Hematopoietic multipotent progenitor cell (in vitro differentiated cells): ENCODE results near the gene EHBP1. TPM values are rescaled to one million over a fixed set of nuclear protein-coding genes. Genes with fewer than 3 reads are reported as not detected.

Experiments used
- DNase-seq, 3 donors: peaks; one replicate each; pipeline ENCODE4 v3.0.0-alpha.2; 2011 to 2015; ENCODE audit warnings: low read depth in 2 of 3, low spot score in 2 of 3
- total RNA-seq: library from RNA; depleted of rRNA; stranded (reverse); fragments of >200 nt; gene quantifications from one replicate; pipeline ENCODE4 v1.2.3, GENCODE V29; 2012

EHBP1 gene
- total RNA-seq, 1 donor, result 14.5 TPM

- no peak for DNase-seq
These were observed 166.0 kb downstream of the EHBP1 start for GRCh38 chr2:62871506-62871905.

DNA sequence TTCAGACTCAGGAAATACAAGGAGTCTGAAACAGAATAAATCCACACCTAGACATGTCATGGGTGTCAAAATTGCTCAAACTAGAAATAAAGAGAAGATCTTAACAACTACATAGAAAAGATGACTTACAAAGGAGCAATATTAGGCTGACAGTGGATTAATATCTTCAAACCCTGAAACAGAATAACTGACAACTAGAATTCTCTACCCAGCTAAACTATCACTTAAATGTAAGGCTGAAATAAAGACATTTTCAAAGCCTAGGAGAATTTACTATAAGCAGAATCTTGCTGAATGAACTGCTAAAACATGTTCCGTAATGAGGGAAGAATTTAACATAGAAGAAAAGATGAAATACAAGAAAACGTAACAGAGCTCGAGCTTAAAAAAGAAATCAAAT, 168.1 kb downstream of the EHBP1 start:
- no peak for DNase-seq

GRCh38 chr2:62874881-62875383, 169.4 kb downstream of the EHBP1 start:
- DNase-seq, result no peak

DNA sequence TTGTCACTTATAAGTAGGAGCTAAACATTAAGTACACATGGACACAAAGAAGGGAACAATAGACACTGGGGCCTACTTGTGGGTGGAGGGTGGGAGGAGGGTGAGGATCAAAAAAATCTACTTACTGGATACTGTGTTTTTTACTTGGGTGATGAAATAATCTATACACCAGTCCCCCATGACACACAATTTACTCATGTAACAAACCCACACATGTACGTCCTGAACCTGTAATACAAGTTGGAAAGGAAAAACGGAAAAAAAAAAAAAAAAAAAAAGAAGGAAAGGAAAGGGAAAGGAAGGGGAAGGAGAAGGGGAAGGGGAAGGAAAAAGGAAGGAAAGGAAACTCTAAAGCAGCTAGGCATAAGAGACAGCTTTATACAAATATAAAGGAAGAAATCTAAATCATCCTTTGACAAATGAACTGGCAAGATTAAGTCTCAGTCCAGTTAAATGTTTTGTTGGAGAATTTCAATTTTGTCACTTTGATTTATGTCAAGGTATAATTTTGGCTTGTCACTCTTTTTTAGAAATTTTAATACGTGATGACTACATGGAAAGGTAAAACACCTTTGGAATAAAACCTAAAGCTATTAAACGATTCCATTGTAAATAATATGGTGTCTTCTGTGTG, 175.8 kb downstream of the EHBP1 start:
- no peak for DNase-seq

DNA sequence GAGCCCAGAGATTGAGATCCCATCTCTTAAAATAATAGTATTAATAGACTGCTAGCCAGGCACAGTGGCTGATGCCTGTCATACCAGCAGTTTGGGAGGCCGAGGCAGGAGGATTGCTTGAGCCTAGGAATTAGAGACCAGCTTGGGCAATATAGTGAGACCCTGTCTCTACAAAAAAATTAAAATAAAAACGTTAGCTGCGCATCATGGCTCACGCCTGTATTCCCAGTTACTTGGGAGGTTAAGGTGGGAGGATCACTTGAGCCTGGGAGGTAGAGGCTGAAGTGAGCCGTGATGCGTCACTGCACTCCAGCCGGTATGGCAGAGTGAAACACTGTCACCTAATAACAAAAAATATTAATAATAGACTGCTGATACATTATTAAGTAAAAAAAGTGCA, 178.1 kb downstream of the EHBP1 start:
- no peak for DNase-seq

DNA sequence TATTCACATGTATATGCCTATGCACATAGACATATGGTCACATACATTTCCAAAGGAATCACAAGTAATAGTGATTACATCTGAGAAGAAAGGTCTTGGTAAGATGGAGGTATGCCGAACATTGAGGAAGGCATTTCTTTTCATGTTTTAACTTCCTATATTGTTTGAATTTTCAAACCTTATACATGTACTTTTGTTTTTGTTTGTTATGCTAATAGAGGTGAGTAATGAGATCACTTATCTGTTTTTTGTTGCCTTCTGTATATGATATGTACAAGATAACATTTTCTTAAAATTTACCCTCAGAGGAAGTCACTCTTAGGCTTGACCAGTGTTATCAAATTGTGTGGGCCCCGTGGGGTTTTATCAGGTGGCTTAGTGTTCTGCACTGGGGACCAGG, 178.6 kb downstream of the EHBP1 start:
- no peak for DNase-seq

DNA sequence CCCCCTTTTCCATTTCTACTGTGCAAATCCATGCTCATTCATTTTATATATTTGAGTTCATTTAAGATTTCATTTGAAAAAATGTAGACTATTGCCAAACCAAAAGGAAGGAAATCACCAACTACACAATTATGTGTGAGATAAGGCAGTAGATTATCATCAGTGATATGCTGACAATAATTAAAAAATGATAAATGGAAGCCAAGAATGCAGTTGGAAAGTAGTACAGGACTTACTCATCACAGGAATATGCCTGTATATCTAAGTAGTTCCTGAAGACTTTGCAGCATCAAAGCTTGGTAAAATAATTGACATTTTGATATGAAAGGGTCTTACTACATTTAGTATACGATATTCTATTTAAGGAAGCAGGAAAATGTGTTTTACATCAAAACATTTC, 179.0 kb downstream of the EHBP1 start:
- no peak for DNase-seq

- no peak for DNase-seq
These were observed 189.6 kb downstream of the EHBP1 start for GRCh38 chr2:62894966-62895631.

- no peak for DNase-seq
These were observed 190.1 kb downstream of the EHBP1 start for GRCh38 chr2:62895632-62896009.

DNA sequence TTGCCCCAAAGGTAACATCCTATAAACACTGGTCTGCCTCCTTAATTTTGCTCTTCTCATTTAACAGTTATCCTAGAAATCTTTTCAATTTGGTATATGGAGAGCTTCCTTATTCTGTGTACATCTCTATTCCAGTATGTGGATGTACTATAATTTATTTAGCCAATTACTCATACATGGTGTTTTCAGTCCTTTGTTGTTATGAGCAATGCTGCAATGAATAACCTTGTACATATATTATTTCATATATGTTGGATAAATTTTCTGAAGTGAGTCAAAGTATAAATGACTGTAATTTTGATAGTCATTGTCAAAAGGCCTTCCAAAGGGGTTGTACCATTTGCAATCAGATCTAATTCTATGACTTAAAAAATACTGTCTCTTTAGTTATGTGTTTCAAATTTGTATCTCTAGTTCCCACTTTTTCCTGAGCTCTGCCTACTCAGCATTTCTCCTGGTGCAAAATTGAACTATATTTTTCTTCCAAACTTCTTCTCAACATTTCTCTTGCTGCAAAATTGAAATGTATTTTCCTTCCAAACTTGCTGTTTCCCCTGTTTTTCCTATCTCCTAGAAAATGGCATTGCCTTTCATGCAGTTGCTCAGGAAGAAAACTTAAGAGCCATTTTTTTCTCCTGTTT, 191.8 kb downstream of the EHBP1 start:
- DNase-seq, result no peak

GRCh38 chr2:62904344-62904743, 198.8 kb downstream of the EHBP1 start:
- no peak for DNase-seq

DNA sequence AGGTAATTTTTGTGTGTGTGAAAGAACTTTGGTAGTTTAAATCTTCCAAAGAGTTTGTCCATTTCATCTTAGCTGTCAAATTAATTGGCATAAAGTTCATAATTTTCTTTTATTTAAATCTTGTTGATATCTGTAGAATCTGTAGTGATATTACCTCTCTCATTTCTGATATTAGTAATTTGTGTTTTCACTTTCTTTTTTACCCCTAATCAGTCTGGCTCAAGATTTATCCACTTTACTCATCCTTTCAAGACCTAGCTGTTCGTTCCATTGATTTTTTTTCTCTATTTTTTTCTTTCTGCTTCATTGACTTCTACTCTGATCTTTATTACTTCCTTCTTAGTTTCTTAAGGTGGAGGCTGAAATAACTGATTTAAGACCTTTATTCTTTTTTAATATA, 202.6 kb downstream of the EHBP1 start:
- DNase-seq, result no peak

DNA sequence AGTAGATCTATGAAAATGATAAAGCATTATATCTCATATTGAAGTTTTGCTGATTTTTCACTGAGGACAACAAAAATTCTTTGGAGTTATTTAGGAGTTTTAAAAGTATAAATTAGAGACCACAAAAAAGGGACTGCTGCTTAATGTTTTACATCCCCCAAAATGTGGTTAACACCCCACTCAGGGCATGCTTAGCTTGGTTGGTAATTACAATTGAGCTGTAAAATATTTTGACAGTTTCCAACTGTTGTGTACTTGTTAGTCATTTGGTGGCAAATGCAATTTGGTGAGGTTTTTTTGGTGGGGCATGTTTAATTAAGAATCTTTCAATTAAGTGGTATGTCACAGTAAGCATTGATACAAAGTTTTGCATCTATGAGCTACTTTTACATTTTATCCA, 207.8 kb downstream of the EHBP1 start:
- DNase-seq, result no peak

GRCh38 chr2:62919041-62919440, 213.5 kb downstream of the EHBP1 start:
- DNase-seq, result no peak

- no peak for DNase-seq
These were observed 214.6 kb downstream of the EHBP1 start for GRCh38 chr2:62920070-62920469.

- DNase-seq, result no peak
These were observed 217.7 kb downstream of the EHBP1 start for GRCh38 chr2:62923242-62923641.

DNA sequence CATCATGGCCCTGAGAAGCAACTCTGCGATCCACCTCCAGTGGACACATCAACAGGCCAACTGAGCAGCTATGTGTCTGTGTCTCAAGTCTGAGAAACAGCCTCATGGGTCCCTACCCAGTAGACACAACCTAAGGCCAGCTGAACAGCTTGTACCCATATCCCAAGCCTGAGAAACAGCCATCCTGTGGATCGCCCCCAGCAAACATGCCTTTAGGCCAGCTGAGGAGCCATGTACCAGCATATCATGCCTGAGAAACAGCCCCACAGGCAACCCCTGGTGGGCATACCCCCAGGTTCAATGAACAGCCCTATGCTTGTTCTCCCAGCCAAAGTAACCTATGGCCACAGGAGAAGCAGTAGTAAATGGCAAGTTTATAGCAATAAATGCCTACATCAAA, 218.4 kb downstream of the EHBP1 start:
- no peak for DNase-seq

DNA sequence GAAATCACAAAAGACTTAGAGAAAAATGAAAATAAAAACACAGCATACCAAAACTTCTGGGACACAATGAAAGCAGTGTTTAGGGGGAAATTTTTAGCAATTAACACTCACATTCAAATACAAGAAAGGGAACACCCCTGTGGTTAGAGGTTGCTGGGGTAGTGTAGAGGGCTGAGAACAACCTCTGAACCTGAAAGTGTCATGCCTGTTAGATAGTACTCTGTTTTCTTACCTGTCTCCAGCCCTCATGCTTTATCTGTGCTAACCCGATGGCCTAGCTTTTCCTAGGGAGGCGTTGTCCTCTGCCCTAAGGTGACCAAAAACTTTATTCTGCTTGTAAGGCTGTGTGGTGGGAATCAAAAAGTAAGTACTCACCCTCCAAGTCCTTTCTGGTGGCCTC, 222.5 kb downstream of the EHBP1 start:
- no peak for DNase-seq

DNA sequence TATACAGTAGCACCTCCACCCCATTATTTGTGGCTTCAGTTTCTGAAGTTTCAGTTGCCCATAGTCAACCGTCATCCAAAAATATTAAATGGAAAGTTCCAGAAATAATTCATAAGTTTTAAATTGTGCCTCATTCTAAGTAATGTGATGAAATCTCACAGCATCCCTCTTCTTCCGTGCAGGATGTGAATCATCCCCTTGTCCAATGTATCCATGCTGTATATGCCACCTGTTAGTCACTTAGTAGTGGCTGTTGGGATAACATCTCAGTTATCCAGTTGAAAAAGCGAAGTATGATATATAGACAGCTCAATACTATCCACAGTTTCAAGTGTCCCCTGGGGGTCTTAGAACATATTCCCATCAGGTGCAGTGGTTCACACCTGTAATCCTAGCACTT, 226.0 kb downstream of the EHBP1 start:
- DNase-seq, result no peak

DNA sequence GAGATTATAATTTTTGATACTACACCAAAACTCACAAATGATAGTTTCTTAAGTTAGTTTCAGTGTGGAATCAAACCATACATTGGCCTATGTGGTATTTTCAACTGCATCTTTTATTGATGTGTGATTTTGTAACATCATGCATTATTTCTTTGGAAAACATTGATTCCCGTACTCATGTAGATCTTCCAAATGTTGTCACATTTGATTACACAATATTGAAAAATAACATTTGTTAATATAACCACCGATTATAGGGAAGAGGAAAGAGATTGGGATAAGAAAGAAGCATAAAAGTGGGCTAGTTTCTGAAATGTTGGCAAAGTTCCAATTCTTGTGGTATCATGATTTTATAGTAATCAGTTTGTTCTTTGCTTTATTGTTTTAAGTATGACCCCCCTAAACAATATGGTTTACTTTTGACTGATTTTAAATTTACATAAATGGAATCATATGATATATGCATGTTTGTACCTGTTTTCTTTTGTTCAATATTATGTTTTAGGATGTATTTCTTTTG, 227.9 kb downstream of the EHBP1 start:
- no peak for DNase-seq

DNA sequence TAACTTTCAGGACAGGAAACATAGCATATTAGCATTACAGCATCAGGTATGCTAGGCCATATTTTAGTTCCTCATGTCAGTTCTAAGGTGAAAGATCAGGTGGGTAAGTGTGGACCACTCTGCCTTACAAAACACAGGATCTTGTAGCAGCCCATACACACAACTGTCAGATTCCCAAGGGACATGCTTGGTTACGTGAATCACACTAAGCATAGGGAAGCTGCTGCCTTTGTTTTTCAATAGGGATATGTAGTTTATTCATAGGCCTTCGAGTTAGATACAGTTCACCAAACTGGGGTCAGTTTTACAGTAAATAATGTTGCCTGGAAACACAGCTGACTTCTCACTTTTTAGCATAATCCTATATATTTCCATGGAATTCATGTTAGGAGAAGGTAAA, 229.0 kb downstream of the EHBP1 start:
- no peak for DNase-seq

DNA sequence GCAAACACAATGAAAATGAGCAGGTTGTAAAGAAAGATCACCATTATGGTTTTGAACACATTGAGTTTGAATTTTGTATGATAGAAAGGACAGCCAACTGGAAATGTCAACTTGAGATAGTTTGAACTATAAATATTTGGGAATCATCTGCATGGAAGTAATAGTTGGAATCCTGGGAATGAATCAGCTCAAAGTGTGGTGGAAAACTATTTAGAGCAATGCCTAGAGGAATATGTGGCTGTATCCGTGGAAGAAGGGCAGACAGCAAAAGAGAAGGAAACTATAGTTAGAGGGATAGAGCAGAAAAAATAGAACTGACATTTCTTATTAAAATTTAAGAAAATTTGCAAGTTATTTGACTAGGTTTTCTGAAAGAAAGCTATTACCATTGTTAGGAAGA, 232.6 kb downstream of the EHBP1 start:
- DNase-seq, result no peak
